Sigmoid colon (tissue), 7 donors: ENCODE measurements around the gene PRR7. TPM values are rescaled to one million over a fixed set of nuclear protein-coding genes. Genes with fewer than 3 reads are reported as not detected.

ENCODE experiments used
- DNase-seq: peaks from one replicate; pipeline ENCODE4 v3.0.0-alpha.2; 2019
- H3K27ac ChIP-seq, 4 donors: fragments of 200-600 bp; sonication (generic); one replicate each; pipeline ENCODE4 v1.5.1; 2016 to 2019; ENCODE audit warnings: mild to moderate bottlenecking in 1 of 4
- H3K27me3 ChIP-seq, 3 donors: fragments of 200-600 bp; sonication (generic); one replicate each; pipeline ENCODE4 v1.5.1; 2019; ENCODE audit warnings: mild to moderate bottlenecking in 1 of 3
- H3K36me3 ChIP-seq, 4 donors: fragments of 200-600 bp; sonication (generic); one replicate each; pipeline ENCODE4 v1.5.1; 2016 to 2019
- H3K4me1 ChIP-seq, 4 donors: fragments of 200-600 bp; sonication (generic); one replicate each; pipeline ENCODE4 v1.5.1; 2017 to 2019
- H3K4me3 ChIP-seq, 4 donors: fragments of 200-600 bp; sonication (generic); one replicate each; pipeline ENCODE4 v1.5.1; 2017 to 2019; ENCODE audit warnings: mild to moderate bottlenecking in 2 of 4, moderate library complexity in 1 of 4
- H3K9me3 ChIP-seq, 4 donors: fragments of 200-600 bp in 3 of 4; sonication (generic) in 3 of 4; one replicate each; pipeline versions ENCODE4 v1.5.1 to v1.6.1; 2013 to 2019
- EP300 ChIP-seq, 4 donors: sonication (generic); formaldehyde crosslinking; IDR thresholded peaks; one replicate each; pipeline ENCODE4 v1.6.1; 2017; ENCODE audit warnings: antibody characterized with exemption in 4 of 4
- POLR2A ChIP-seq, 2 donors: fragments of 450-650 bp; IDR thresholded peaks; one replicate each; pipeline ENCODE4 v1.6.1; 2016; ENCODE audit warnings: antibody characterized with exemption in 2 of 2, mild to moderate bottlenecking in 2 of 2, moderate library complexity in 2 of 2
- POLR2AphosphoS5 ChIP-seq, 4 donors: sonication (generic); formaldehyde crosslinking; IDR thresholded peaks; one replicate each; pipeline ENCODE4 v1.6.1; 2017; ENCODE audit warnings: antibody characterized with exemption in 4 of 4
- WGBS, 2 donors: extraction: QIAGEN DNeasy Blood & Tissue Kit; methylation state at CpG; one replicate each; pipeline ENCODE4 v1.1.7; 2013; 5-methylcytosine and 5-hydroxymethylcytosine counted together
- intact Hi-C: fragments of 100-400 bp; cut with DNase I; formaldehyde crosslinking; loops from one replicate; pipeline ENCODE4 v1.15.1; 2023
- polyA plus RNA-seq, 3 donors: library from polyadenylated mRNA; stranded (reverse); fragments of 200-250 nt; gene quantifications; one replicate each; pipeline ENCODE4 v1.2.3, GENCODE V29; 2013
- total RNA-seq, 4 donors: library from RNA; depleted of rRNA; stranded (reverse); fragments of >200 nt; gene quantifications; one replicate each; pipeline ENCODE4 v1.1.0, GENCODE V29; 2016
- TF ChIP-seq, protein P1 (sequence below), 4 experiments: fragments of 450-650 bp in 3 of 4; fragments of 200-600 bp in 1 of 4; IDR thresholded peaks; one replicate each; pipeline ENCODE4 v1.5.1; 2016 to 2019; ENCODE audit warnings: antibody characterized with exemption in 4 of 4, mild to moderate bottlenecking in 3 of 4, moderate library complexity in 2 of 4
- donor health status: healthy with polysubstance abuse.
- donor health status: Bipolar disorder and iron deficiency.
- donor health status: healthy.

The PRR7 gene
- total and polyA plus RNA-seq, 7 donors, result 0.82 to 3.7 (median 2.2) TPM; not detected in 2

DNA sequence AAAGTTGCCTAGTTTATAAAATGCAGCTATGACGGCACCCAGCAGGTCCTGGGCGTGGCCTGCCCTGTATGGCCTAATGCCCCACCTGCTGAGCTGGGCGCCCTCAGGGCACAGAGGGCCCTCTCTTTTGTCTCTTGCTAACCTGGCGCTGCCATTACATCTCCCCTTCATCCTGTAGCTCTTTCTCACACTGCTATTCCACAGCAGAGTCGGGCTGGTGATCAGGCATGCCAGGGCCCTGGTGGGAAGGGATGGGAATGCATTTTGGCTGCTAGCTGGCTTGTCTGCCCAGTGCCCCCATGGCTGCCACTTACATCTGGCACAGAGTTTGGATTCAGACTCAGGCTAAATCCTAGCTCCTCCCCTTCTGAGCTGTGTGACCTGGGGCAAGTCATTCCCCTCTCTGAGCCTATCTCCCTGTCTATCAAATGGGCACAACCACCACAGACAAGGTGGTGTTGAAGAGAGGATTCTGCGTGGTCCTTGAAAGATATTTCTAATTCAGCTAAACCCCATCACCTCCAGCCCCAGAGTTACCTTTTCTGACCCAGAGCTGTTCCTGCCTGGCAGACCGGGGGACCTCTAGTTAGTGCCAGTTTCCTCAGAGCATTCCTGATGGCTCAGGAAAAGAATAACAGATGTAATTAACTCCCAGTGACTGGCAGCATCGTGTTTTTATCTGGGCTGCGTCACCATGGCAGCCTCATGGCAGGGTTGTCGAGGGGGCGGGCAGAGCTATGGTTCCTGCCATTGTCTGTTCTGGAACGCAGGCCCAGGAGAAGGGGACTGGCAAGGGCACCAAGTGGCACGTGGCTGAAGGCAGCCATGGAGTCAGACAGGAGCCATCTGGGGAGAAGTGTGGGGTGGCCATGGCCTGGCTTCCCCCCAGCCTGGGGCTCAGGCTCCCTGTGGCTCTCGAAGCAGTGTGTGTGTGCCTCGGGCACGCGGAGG is 6.3 kb downstream of the PRR7 start:
- Histone ChIP-seq H3K36me3 (peaks cover 0 to 2% (median 0%) of the 10 kb centered on the region in 4 donors), H3K9me3 (no peaks in the 10 kb centered on the region), H3K27me3 (peaks cover 0 to 51% (median 38%) of the 10 kb centered on the region in 3 donors), H3K4me1 (peaks cover 0 to 47% (median 41%) of the 10 kb centered on the region in 4 donors), H3K4me3 (no peak overlapping the region), H3K27ac (no peak overlapping the region)
- 79 to 87% methylated on average over 17 of the region's 17 CpGs for WGBS, 2 donors
- no peak for TF ChIP-seq EP300 (IDR thresholded peaks at IDR 0.05)
- no peak for TF ChIP-seq POLR2AphosphoS5 (IDR thresholded peaks at IDR 0.05)
- TF ChIP-seq POLR2A (IDR thresholded peaks at IDR 0.05), result no peak
- TF ChIP-seq, protein P1, sequence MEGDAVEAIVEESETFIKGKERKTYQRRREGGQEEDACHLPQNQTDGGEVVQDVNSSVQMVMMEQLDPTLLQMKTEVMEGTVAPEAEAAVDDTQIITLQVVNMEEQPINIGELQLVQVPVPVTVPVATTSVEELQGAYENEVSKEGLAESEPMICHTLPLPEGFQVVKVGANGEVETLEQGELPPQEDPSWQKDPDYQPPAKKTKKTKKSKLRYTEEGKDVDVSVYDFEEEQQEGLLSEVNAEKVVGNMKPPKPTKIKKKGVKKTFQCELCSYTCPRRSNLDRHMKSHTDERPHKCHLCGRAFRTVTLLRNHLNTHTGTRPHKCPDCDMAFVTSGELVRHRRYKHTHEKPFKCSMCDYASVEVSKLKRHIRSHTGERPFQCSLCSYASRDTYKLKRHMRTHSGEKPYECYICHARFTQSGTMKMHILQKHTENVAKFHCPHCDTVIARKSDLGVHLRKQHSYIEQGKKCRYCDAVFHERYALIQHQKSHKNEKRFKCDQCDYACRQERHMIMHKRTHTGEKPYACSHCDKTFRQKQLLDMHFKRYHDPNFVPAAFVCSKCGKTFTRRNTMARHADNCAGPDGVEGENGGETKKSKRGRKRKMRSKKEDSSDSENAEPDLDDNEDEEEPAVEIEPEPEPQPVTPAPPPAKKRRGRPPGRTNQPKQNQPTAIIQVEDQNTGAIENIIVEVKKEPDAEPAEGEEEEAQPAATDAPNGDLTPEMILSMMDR (IDR thresholded peaks at IDR 0.05), result no peak
- intact Hi-C loops, result loop anchor here (5.0 kb wide), 1 partner anchor 141 kb away; the partner anchor contains the start of gene MXD3
- no peak for DNase-seq

DNA sequence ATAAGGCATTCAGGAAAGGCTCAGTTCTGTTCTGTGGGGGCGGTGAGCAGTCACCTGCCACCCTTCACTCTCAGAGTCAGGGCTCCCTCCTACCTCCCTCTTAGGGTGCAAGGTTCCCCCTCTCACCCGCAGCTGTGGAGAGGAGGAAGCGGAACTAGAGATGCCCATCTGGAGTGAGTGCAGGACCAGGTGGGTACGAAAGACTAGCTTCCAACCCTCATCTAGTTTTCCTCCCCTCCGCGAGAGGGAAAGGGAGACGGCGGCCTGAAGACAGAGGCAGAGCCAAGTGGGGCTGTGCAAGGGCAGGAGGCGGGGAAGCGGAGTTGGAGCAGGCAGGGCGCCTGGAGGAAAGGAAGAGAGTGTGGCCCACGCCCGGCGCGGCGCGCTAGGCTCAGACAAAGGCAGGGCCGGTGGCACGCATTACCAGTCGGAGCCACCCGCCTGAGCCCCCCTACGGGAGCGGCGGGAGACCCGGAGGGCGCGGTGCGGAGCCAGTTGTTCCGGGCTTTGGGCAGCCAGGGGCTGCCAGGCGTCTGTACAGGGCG is 7.3 kb downstream of the PRR7 start:
- no peak for TF ChIP-seq POLR2A (IDR thresholded peaks at IDR 0.05)
- TF ChIP-seq, protein P1 (IDR thresholded peaks at IDR 0.05), result no peak
- TF ChIP-seq EP300 (IDR thresholded peaks at IDR 0.05), result no peak
- no peak for TF ChIP-seq POLR2AphosphoS5 (IDR thresholded peaks at IDR 0.05)
- peaks cover 0 to 42% (median 31%) of the 10 kb centered on the region in 3 donors for H3K27me3 ChIP-seq
- peaks cover 0 to 47% (median 40%) of the 10 kb centered on the region in 4 donors for H3K4me1 ChIP-seq
- peak; percentile 79 for DNase-seq
- intact Hi-C loops, result loop anchor here (1.0 to 5.0 kb wide), 4 partner anchors 27 to 142 kb away; partner anchors contain the start of genes GRK6 and MXD3
- H3K36me3 ChIP-seq, result peaks cover 0 to 12% (median 4%) of the 10 kb centered on the region in 4 donors
- no peaks in the 10 kb centered on the region for H3K9me3 ChIP-seq
- H3K4me3 ChIP-seq, result peak overlapping the region; percentile 20 to 53 (median 51)
- 8 to 9% methylated on average over 31 of the region's 31 CpGs for WGBS, 2 donors
- peak overlapping the region in 3 of 4 donors; percentile 8 to 82 (median 77) for H3K27ac ChIP-seq

DNA sequence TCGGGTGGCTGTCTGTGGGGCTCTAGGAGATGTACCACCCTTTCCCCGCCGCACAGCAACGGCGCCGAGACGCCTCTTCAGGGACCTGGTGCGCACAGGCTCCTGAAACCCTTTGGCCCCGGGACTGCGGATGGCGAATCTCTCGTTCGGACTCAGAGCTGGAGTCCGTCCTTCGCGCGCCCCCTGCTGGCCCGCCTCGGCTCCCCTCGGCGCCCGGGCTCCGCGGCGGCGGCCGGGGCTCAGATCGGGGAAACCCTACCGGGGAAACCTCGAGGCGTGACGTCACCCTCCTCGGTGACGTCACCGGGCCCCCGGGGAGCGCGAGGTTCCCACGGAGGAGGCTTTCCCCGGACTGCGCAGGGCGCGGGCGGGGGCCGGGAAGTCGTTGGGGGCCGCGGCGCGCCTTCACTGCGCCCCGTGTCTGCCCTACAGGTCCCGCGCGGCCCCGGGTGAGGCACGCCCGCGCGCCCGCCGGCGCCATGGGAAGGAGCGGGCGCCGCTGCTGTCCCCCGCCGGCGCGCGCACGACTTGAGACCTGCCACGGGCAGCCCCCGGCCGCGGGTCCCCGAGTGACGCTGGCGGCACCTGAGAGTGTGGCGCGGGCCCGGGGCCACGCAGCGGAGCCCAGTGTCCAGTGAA is 7.9 kb downstream of the PRR7 start:
- WGBS, 2 donors, result 0 to 1% methylated on average over 84 of the region's 84 CpGs
- intact Hi-C loops, result loop anchor here (1.0 to 5.0 kb wide), 4 partner anchors 28 to 142 kb away; partner anchors contain the start of genes GRK6 and MXD3
- Histone ChIP-seq H3K4me3 (peak overlapping the region; percentile 20 to 53 (median 51)), H3K36me3 (peaks cover 0 to 17% (median 7%) of the 10 kb centered on the region in 4 donors), H3K9me3 (no peaks in the 10 kb centered on the region), H3K4me1 (peaks cover 0 to 47% (median 40%) of the 10 kb centered on the region in 4 donors), H3K27ac (peak overlapping the region; percentile 68 to 82 (median 75)), H3K27me3 (peaks cover 0 to 36% (median 26%) of the 10 kb centered on the region in 3 donors)
- TF ChIP-seq POLR2AphosphoS5 (IDR thresholded peaks at IDR 0.05) (peak in 1 of 4 donors; percentile 20), EP300 (IDR thresholded peaks at IDR 0.05) (no peak)
- TF ChIP-seq, protein P1 (IDR thresholded peaks at IDR 0.05), result peak; percentile 77 to 93 (median 90)
- DNase-seq, result peak; percentile 95

DNA sequence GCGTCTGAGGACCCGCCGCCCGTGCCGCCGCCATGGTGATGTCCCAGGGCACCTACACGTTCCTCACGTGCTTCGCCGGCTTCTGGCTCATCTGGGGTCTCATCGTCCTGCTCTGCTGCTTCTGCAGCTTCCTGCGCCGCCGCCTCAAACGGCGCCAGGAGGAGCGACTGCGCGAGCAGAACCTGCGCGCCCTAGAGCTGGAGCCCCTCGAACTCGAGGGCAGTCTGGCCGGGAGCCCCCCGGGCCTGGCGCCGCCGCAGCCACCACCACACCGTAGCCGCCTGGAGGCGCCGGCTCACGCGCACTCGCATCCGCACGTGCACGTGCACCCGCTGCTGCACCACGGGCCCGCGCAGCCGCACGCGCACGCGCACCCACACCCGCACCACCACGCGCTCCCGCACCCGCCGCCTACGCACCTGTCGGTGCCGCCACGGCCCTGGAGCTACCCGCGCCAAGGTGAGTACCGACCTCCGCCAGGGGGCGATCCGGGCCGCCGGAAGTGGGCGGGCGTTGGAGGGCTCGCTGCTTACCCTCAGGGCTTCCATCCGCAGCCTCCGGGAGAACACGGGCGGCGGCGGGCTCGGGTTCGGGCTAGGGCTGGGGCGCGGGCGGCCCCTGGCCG is 8.5 kb downstream of the PRR7 start:
- Histone ChIP-seq H3K4me1 (peaks cover 0 to 47% (median 40%) of the 10 kb centered on the region in 4 donors), H3K4me3 (peak overlapping the region; percentile 41 to 53 (median 51)), H3K36me3 (peaks cover 0 to 24% (median 12%) of the 10 kb centered on the region in 4 donors), H3K27me3 (peaks cover 0 to 29% (median 20%) of the 10 kb centered on the region in 3 donors), H3K27ac (peak overlapping the region; percentile 68 to 82 (median 75)), H3K9me3 (no peaks in the 10 kb centered on the region)
- DNase-seq, result peak; percentile 90
- TF ChIP-seq POLR2AphosphoS5 (IDR thresholded peaks at IDR 0.05) (peak in 1 of 4 donors; percentile 46), POLR2A (IDR thresholded peaks at IDR 0.05) (no peak)
- TF ChIP-seq, protein P1 (IDR thresholded peaks at IDR 0.05), result peak; percentile 29 to 69 (median 60)
- 0 to 1% methylated on average over 80 of the region's 80 CpGs for WGBS, 2 donors
- intact Hi-C loops, result loop anchor here (2.0 kb wide), 1 partner anchor 28 kb away; the partner anchor contains the start of gene GRK6
